C4-2B (cell line): ENCODE results near the gene KCNN1.

Experiments used
- H3K27ac ChIP-seq: fragments of 450-650 bp; 2 replicates; pipeline ENCODE4 v1.5.1; 2017
- ZFX ChIP-seq: fragments of 450-650 bp; IDR thresholded peaks from 2 replicates; pipeline ENCODE4 v1.6.1; 2017
- TF ChIP-seq, protein P1 (sequence below): fragments of 450-650 bp; conservative IDR thresholded peaks from 2 replicates; pipeline ENCODE4 v1.5.1; 2017; ENCODE audit warnings: mild to moderate bottlenecking

Gene KCNN1

DNA sequence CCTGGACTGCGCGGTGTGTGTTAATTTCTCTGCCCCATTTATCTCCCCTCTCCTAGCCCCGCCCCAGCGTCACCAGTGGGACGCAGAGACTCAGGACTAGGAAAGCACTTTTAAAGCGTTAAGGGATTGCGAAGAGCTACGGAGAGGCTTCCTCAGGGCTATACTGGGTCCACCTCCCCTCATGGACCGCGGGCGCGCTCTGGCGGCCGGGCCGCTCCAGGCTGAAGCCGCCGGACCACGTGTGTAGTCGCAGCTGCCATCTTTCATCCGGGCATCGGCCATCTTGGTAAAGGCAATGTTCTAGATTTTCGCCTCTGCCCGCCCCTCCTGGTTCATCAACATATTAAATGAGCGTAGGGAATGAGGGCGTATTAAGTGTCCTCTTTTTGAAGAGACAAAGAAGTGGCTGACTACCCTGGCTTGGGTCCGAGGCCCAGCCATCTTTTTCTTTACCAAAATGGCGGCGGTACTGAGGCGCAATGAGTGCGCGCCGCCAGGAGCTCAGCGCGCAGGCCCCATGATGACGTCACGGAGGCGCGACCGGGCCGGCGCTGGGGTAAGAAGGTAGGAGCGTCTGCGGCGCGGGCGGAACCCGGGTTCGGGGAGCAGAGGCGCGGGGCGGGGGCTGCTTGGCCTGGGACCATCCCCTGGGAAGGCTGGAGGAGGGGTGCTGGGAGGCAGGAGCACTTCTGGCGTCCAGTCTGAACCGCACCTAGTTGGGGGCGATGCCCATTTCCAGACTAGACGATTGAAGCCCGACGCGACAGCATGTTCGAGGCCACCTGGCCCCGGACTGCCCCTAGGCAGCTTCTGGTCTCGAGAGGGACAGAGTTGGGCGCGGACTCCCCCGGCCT is 34.2 kb upstream of the KCNN1 start, which contains the start of gene CCDC124:
Gene CCDC124 (plus strand): TSS at position 531 of the 854 bp plus-strand sequence. CDS start 3,406 bp downstream, outside the sequence.
- TF ChIP-seq, protein P1, sequence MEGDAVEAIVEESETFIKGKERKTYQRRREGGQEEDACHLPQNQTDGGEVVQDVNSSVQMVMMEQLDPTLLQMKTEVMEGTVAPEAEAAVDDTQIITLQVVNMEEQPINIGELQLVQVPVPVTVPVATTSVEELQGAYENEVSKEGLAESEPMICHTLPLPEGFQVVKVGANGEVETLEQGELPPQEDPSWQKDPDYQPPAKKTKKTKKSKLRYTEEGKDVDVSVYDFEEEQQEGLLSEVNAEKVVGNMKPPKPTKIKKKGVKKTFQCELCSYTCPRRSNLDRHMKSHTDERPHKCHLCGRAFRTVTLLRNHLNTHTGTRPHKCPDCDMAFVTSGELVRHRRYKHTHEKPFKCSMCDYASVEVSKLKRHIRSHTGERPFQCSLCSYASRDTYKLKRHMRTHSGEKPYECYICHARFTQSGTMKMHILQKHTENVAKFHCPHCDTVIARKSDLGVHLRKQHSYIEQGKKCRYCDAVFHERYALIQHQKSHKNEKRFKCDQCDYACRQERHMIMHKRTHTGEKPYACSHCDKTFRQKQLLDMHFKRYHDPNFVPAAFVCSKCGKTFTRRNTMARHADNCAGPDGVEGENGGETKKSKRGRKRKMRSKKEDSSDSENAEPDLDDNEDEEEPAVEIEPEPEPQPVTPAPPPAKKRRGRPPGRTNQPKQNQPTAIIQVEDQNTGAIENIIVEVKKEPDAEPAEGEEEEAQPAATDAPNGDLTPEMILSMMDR = peak; percentile 97
- TF ChIP-seq ZFX = no peak; the same call in 1 of the 2 replicates
- peak within 1 kb of the TSS; percentile 82 for H3K27ac ChIP-seq

DNA sequence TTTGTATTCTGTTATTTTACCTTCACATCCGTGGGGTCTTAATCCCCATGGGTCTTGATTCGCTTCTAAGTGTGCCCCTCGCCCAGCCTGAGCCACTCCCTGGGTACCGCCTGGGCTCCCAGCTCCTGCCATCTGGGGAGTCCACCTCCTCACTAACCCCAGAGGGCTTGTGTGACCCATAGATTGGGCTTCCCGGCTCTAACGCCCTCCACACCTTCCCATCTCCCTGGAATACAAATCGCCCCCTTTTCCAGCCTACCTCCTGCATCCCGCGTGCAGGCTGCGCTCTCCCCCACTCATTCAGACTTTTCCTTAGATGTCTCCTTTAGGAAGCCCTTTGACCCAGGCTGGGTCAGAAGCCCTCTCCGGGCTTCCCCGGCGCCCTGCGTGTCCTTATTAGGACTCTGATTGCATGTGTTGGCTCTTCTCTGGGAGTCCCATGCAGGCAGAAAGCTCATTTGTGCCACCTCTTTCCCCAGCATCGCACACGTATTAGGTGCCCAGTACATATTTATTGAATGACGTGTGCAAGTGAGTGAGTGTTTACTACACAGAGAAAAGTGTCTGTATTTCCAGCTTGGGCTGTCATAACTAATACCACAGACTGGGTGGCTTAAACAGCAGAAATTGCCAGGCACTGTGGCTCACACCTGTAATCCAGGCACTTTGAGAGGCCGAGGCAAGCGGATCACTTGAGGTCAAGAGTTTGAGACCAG is 33.3 kb upstream of the KCNN1 start:
- no peak for TF ChIP-seq ZFX
- TF ChIP-seq, protein P1 = no peak
- H3K27ac ChIP-seq = peak overlapping the region; percentile 82

DNA sequence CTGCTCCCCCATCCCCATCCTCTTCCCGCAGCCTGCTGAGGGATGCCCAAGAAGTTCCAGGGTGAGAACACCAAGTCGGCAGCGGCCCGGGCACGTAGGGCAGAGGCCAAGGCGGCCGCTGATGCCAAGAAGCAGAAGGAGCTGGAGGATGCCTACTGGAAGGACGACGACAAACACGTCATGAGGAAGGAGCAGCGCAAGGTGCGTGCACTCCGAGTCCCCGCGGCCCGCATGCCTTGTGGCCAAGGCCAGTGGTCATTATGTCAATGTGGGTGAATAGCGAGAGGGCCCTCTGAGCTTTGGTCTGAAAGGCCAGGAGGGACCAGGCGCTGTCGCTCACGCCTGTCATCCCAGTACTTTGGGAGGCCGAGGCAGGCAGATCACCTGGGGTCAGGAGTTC is 30.5 kb upstream of the KCNN1 start:
- no peak for TF ChIP-seq ZFX
- TF ChIP-seq, protein P1 = no peak
- no peak overlapping the region for H3K27ac ChIP-seq

DNA sequence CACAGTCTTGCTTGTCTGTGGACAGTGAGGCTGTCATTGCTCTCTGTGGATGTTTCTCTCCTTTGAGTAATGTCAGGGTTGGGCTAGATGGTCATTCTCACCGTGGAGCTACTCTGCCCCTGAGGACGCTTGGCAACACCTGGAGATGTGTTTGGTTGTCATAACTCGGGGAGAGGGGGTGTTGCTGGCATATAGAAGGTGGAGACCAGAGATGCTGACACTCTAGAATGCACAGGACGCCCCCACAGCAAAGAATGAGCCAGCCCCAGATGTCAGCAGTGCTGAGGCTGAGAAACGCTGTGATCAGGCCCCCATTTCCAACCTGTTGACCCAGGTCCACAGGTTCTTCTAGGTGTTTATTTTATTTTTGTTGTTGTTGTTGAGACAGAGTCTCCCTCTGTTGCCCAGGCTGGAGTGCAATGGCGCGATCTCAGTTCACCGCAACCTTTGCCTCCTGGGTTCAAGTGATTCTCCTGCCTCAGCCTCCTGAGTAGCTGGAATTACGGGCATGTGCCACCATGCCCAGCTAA is 29.5 kb upstream of the KCNN1 start:
- TF ChIP-seq, protein P1 = no peak
- no peak for TF ChIP-seq ZFX
- no peak overlapping the region for H3K27ac ChIP-seq

DNA sequence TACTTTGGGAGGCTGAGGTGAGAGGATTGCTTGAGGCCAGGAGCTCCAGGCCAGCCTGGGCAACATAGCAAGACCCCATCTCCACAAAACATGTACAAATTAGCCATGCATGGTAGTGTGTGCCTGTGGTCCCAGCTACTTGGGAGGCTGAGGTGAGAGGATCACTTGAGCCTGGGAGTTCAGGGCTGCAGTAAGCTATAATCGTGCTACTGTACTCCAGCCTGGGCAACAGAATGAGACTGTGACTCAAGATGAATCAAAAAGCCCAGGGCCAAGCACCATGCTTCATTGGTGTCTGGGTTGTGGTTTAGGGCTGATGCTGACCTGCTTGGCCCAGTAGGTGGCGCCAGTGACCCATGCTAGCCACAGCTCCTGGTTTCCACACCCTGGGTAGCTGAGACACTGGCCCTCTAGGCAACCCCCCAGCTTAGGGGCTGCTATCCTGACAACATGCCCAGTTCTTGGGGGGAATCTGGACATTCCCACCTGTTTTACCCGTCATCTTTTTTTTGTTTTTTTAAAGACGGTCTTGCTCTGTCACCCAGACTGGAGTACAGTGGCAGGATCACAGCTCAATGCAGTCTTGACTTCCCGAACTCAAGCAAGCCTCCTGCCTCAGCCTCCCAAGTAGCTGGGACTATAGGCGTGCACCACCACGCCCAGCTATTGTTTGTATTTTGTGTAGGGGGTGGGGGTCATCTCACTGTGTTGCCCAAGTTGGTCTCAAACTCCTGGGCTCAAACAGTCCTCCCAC is 28.6 kb upstream of the KCNN1 start:
- TF ChIP-seq ZFX = no peak
- TF ChIP-seq, protein P1 = peak; percentile 96
- H3K27ac ChIP-seq = no peak overlapping the region

DNA sequence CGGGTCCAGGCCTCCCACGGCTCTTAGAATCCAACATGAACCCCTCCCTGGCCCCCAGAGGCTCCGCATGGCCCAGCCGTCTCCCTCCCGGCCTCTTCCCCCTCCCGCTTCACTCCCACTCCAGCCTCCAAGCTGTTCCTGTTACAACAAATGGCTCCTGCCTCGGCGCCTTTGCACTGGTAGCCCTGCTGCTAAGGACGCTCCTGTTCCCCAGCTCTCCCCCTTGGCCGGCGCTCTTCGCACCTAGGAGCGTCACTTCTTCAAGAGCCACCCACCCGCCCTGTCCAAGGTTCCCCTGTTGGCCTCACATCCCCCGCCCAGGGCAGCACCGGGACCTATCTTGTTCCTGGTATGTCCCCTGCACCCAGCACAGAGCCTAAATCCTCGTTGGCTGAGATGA is 24.7 kb upstream of the KCNN1 start:
- no peak overlapping the region for H3K27ac ChIP-seq
- TF ChIP-seq, protein P1 = no peak
- TF ChIP-seq ZFX = no peak
